GM19324 (cell line): ENCODE results near the gene CCIN.
"Not testable (repeated sequence)": the region's sequence is repeated elsewhere in the genome, so short reads cannot be mapped to it uniquely, and the experiment has no call there.

Experiments
- ATAC-seq: cut with Tn5 transposase; IDR thresholded peaks from one replicate; pipeline ENCODE4 v1.9.1; 2021; ENCODE audit warnings: mild to moderate bottlenecking, moderate library complexity; ENCODE audit not compliant: unreplicated experiment, low FRiP score

Gene CCIN

DNA sequence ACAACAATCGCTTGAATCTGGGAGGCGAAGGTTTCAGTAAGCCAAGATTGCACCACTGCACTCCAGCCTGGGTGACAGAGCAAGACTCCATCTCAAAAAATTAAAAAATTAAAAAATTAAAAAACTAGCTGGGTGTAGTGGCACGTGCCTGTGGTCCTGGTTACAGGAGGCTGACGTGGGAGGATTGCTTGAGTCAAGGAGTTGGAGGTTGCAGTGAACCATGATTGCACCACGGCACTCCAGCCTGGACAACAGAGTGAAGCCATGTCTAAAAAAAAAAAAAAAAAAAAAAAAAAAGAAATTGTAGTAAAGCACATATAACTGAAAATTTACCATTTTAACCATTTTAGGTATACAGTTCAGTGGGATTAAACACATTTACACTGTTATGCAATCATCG, 13.1 kb upstream of the CCIN start:
- no peak for ATAC-seq

- ATAC-seq = no peak
Observed at GRCh38 chr9:36158122-36158521, 11.1 kb upstream of the CCIN start.

GRCh38 chr9:36158917-36159316, 10.3 kb upstream of the CCIN start:
- no peak for ATAC-seq

DNA sequence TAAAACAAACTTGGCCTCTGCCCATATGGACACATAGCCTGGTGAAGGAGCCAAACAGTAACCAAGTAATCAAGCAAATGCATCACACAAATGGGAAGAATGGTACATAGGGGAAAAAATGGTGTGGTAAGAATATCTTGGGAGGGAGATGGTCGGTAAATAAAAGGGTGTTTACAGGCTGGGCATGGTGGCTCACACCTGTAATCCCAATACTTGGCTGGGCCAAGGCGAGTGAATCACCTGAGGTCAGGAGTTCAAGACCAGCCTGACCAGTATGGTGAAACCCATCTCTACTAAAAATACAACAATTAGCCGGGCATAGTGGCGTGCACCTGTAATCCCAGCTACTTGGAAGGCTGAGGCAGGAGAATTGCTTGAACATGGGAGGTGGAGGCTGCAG, 9.7 kb upstream of the CCIN start:
- ATAC-seq = not testable (repeated sequence)

DNA sequence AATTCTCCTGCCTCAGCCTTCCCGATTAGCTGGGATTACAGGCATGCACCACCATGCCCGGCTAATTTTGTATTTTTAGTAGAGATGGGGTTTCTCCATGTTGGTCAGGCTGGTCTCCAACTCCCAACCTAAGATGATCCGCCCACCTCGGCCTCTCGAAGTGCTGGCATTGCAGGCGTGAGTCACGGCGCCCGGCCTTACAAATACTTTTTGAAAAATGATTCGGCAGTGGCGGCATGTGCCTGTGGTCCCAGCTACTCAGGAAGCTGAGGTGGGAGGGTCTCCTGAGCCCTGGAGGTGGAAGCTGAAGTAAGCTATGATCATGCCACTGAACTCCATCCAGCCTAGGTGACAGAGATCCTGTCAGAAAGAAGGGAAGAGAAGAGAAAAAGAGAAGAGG, 9.1 kb upstream of the CCIN start:
- not testable (repeated sequence) for ATAC-seq

GRCh38 chr9:36161187-36161586, 8.0 kb upstream of the CCIN start:
- no peak for ATAC-seq

DNA sequence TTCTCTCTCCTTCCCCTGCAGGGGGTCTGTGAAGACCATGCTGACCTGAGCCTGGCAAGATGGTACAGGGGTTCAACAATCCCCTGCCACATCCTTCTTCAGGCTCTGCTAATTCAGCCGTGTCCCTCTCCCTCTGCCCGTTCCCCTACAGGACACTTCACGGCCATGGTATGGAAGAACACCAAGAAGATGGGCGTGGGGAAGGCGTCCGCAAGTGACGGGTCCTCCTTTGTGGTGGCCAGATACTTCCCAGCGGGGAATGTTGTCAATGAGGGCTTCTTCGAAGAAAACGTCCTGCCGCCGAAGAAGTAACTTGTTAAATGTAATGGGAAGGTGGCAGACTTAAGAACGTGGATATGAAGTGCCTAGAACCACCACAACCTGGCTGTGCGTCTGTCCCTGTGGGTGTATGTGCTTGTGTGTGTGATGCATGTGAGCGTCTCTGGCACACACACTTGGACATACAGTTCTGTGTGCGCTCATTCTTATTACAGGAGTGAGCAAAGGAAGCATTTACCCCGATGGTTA, 6.9 kb upstream of the CCIN start:
- no peak for ATAC-seq

DNA sequence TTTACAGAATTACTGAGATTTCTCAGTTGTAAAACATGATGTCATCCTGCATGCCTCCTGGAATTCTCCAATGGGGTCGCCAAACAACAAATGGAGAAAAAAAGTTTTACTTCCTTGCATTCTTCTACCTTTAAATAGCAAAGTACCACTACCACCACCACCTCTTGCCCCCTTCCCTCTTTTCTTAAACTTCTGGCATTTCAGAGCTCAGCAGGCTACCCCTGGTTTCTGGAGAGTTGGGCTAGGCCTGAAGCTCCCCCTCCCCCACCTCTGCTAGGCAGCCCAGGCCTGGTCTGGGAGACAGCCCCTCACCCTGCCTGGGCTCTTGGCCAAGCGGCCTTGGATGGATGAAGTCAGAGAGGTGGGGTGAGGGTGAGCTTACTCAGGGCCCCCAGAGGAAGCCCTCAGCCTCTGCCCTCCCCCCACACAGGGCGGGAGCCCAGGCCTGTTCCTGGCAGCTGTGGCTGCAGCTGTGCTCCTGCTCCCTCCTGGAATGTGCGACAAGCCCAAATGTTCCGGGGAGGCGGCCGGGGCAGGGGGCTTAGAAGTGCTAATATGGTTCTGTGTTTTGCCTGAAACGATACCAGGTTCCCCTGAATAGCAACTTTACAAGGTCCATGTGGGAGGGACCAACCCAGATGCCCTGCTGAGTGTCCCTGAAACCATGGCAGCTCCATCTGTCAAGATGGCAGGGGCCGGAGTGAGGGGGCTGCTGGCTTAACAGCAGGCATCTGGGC, 6.0 kb upstream of the CCIN start:
- ATAC-seq = no peak

DNA sequence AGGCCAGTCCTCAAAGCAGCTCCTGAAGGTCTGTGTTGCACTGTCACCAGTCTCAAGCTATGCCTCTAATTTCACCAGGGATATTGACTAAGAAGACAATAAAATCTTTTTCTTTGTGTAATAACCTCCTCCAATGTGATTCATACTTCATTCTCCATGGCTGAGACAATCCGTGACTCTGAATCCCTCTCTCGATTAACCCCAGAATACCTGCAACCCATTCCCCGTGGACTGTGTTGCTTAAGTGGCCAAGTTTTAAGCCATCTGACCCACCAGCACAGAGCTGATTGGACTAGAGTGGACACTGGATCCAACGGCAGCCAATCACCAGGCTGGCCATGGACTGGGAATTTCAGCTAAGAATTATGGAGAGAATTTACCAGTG, 5.4 kb upstream of the CCIN start:
- no peak for ATAC-seq

DNA sequence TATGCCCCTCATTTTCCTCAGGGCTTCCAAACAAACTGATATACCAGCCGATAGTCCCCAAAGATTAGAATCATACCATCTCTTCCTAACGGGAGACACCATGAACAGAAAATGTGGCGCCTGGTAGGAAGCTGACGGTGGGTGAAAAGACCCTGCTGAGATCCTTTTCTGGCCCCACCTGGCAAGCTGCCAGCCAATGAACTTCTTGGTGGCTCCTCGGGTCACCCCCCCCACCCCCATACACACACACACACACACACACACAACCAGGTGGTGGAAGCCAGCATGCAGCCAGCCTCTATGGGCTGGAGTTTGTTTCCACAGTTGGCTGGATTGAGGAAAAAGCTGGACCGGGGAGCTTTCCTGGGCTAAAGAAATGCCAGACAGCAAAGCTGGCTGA, 4.8 kb upstream of the CCIN start:
- no peak for ATAC-seq

DNA sequence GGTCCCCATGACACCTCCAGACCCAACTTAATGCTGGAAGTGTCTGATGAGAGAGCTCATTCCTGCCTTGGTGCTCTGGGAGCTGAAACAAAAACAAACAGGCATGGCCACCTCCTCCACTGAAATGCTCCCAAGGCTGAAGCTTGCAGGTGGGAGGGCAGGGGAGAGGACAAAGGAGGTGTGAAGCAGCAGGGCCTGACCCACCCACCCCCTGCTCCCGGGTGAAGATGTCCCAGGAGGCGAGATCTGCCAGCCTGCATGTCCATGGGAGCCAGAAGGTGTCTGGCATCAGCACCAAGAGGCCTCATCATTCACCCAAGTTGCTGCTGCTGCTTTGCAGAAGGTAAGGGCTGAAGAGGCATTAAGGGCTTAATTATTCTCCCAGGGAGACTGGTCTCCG, 4.2 kb upstream of the CCIN start:
- no peak for ATAC-seq

- no peak for ATAC-seq
Observed at GRCh38 chr9:36165826-36166167, 3.4 kb upstream of the CCIN start.

DNA sequence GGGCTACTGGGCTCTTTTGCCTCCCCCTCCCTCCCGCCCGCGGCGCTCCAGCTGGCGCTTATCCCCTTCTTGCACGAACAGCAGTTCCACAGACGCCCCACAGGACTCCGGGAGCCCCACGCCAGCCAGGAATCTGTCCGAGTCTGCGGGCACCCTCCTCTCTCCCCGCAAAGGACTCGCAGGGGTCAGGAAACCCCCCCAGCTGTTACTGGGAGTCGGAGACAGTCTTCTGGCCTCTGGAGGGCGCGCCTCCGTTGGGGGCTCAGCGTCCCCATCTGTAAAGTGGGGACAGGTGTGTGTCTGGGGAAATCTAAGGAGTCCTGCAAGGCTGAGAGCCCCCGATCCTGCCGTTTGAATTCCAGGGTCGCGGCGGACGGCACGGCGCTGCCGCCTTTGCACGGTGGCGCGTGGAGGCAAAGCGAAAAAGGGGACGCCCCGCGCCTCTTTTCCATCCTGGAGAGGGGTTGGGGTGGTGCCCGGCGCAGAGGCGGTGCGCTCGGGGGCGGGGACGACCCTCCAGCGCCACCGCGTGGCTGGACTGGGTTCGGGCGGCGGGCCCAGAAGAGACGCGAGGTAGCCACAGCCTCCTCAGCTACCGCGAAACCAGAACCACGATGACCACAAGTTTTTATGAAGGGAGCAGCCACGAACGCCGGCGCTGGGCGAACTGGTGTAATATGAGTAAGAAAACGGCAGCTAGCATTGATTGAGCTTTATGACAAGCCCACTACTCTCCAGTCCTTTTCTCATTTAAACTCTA, 2.8 kb upstream of the CCIN start:
- ATAC-seq = peak; percentile 79

DNA sequence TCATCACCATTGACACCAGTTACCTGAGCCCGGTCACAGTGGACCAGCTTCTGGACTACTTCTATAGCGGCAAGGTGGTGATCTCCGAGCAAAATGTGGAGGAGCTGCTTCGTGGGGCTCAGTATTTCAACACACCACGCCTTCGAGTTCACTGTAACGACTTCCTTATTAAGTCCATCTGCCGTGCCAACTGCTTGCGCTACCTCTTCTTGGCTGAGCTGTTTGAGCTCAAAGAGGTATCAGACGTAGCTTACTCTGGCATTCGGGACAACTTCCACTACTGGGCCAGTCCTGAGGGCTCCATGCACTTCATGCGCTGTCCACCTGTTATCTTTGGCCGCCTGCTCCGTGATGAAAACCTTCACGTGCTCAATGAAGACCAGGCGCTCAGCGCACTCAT, 520 bp downstream of the CCIN start:
- ATAC-seq = no peak

GRCh38 chr9:36170531-36170930, 1.3 kb downstream of the CCIN start:
- ATAC-seq = no peak

GRCh38 chr9:36173861-36174260, 4.7 kb downstream of the CCIN start:
- ATAC-seq = no peak

DNA sequence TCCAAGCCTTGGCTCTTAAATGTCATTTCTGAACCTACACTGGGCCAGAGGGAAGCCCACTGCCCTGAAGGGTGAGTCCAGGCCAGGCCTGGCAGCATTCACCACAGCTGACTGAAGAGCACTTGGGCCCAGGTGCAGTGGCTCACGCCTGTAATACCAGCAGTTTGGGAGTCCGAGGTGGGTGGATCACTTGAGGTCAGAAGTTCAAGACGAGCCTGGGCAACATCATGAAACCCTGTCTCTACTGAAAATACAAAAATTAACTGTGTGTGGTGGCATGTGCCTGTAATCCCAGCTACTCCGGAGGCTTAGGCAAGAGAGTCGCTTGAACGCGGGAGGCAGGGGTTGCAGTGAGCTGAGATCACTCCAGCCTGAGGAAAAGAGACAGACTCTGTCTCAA, 5.1 kb downstream of the CCIN start:
- no peak for ATAC-seq

DNA sequence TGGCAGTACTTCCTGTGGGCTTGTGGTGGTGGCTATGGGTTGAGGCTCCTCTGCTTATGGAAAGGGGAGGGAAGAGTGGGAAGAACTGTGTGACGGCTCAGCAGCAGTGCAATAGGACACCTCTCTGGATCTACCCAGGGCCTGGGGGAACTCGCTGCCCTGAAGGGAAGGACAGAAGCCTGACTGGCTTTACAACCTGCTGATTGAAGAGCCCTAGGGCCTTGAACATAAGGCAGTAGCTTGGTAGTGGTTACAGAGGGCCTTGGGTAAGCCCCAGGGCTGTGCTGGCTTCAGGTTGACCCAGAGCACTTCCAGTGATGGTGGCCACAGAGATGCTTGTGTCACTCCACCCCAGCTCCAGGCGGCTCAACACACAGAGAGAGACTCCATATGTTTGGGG, 5.5 kb downstream of the CCIN start:
- no peak for ATAC-seq

DNA sequence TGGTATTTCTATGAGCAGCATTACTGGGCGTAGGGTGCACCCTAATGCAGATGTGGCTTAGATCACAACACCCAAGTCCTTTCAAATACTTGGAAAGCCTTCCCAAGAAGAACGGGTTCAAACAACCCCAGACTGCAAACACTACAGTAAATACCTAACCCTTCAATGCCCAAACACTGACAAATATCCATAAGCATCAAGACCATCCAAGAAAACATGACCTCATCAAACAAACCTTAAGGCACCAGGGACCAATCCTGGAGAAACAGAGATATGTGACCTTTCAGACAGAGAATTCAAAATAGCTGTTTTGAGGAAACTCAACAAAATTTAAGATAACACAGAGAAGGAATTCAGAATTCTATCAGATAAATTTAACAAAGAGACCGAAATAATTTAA, 6.0 kb downstream of the CCIN start:
- not testable (repeated sequence) for ATAC-seq

- ATAC-seq = not testable (repeated sequence)
Observed at GRCh38 chr9:36176496-36176895, 7.3 kb downstream of the CCIN start.

- no peak for ATAC-seq
Observed at GRCh38 chr9:36177571-36177970, 8.4 kb downstream of the CCIN start.

GRCh38 chr9:36180243-36180642, 11.1 kb downstream of the CCIN start:
- ATAC-seq = not testable (repeated sequence)
